Measurements from ENCODE around the gene TMC4. TPM values are rescaled to one million over a fixed set of nuclear protein-coding genes. Genes with fewer than 3 reads are reported as not detected.
A peak's percentile ranks its signal among the peaks of the same experiment; 100 is the strongest.

Gene TMC4
- total RNA-seq, 1 donor: 0.27 TPM

- no peak for DNase-seq (ENCODE audit: low read depth)
- H3K4me3 ChIP-seq (ENCODE audit: low read depth, low read length): no peak overlapping the region
- TF ChIP-seq, protein P1, sequence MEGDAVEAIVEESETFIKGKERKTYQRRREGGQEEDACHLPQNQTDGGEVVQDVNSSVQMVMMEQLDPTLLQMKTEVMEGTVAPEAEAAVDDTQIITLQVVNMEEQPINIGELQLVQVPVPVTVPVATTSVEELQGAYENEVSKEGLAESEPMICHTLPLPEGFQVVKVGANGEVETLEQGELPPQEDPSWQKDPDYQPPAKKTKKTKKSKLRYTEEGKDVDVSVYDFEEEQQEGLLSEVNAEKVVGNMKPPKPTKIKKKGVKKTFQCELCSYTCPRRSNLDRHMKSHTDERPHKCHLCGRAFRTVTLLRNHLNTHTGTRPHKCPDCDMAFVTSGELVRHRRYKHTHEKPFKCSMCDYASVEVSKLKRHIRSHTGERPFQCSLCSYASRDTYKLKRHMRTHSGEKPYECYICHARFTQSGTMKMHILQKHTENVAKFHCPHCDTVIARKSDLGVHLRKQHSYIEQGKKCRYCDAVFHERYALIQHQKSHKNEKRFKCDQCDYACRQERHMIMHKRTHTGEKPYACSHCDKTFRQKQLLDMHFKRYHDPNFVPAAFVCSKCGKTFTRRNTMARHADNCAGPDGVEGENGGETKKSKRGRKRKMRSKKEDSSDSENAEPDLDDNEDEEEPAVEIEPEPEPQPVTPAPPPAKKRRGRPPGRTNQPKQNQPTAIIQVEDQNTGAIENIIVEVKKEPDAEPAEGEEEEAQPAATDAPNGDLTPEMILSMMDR (IDR thresholded peaks at IDR 0.05; ENCODE audit: insufficient read depth, low read length): no peak
Measured at GRCh38 chr19:54141356-54141755, 31.6 kb downstream of the TMC4 start.

DNA sequence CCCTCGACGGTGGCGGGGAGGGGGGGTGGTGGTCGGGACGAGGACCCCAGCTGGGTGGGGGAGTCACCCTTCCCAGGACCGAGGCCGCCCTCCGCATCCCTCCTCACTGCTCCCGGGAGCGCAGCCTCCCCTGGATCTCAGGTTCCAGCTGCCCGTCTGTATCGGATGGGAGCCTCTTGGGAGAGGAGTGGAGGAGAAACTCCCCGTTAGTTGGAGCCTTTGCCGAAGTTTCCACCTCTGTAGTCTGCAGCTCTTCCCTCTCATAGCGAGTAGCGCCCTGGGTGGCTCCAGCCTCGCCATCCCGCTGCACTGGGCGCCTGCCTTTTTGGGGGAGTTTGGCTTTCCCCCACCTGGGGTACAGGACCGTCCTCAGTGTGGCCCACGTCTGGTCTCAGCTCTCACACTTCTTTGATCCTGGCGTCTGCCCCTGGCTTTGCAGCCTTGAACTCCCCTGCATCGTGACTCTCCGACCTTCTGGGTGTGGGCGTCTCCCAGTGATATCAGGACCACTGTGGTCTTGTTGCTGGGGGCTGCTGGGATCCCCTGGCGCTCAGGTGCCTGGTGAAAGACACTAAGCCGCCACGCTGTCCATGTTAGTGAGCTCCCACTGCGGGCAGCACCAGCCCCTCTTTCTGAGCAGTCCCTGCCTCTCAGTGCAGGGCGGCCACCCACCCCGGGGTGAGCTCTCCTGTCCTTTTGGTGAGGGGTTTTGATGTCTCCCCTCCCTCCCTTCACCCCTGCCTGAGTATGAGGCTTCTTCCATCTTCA lies 34.3 kb downstream of the TMC4 start:
- H3K4me3 ChIP-seq (ENCODE audit: low read depth, low read length): peak overlapping the region; percentile 76
- DNase-seq (ENCODE audit: low read depth): no peak
- TF ChIP-seq, protein P1 (IDR thresholded peaks at IDR 0.05; ENCODE audit: insufficient read depth, low read length): no peak

- H3K4me3 ChIP-seq (ENCODE audit: low read depth, low read length): peak within 1 kb of the TSS; percentile 76
- no peak for DNase-seq (ENCODE audit: low read depth)
- TF ChIP-seq, protein P1 (IDR thresholded peaks at IDR 0.05; ENCODE audit: insufficient read depth, low read length): peak; percentile 12
Measured at GRCh38 chr19:54137699-54138488, 35.1 kb downstream of the TMC4 start, which contains the start of gene CNOT3. Gene CNOT3, plus strand, starts transcription at chr19:54137762. Its CDS starts 5,217 bp downstream, at chr19:54142979.

GRCh38 chr19:54136864-54137698 lies 35.9 kb downstream of the TMC4 start:
- TF ChIP-seq, protein P1 (IDR thresholded peaks at IDR 0.05; ENCODE audit: insufficient read depth, low read length): no peak
- peak overlapping the region; percentile 76 for H3K4me3 ChIP-seq (ENCODE audit: low read depth, low read length)
- peak; percentile 100 for DNase-seq (ENCODE audit: low read depth)

GRCh38 chr19:54136086-54136863 lies 36.7 kb downstream of the TMC4 start:
- TF ChIP-seq, protein P1 (IDR thresholded peaks at IDR 0.05; ENCODE audit: insufficient read depth, low read length): no peak
- H3K4me3 ChIP-seq (ENCODE audit: low read depth, low read length): peak overlapping the region; percentile 73
- DNase-seq (ENCODE audit: low read depth): peak; percentile 19
